Inflammatory macrophage treated with lipopolysaccharide for 1 hour (primary cell): Measurements from ENCODE around the gene CAPN5.
A peak's percentile ranks its signal among the peaks of the same experiment; 100 is the strongest.

Experiments
- DNase-seq, 2 donors: peaks; one replicate each; pipeline ENCODE4 v3.0.0-alpha.2; 2020 to 2022

Gene CAPN5

GRCh38 chr11:77138106-77138649 lies 71.4 kb downstream of the CAPN5 start:
- no peak for DNase-seq

GRCh38 chr11:77139201-77139600 lies 72.4 kb downstream of the CAPN5 start:
- no peak for DNase-seq

- DNase-seq: no peak
These were observed 73.6 kb downstream of the CAPN5 start for GRCh38 chr11:77140231-77140851.

GRCh38 chr11:77141034-77141433 lies 74.3 kb downstream of the CAPN5 start:
- no peak for DNase-seq

GRCh38 chr11:77141475-77141874 lies 74.7 kb downstream of the CAPN5 start:
- no peak for DNase-seq

GRCh38 chr11:77142091-77142975 lies 75.6 kb downstream of the CAPN5 start:
- no peak for DNase-seq

GRCh38 chr11:77143405-77144020 lies 76.7 kb downstream of the CAPN5 start:
- no peak for DNase-seq

- no peak for DNase-seq
These were observed 77.6 kb downstream of the CAPN5 start for GRCh38 chr11:77144196-77144856.

GRCh38 chr11:77144857-77145428 lies 78.2 kb downstream of the CAPN5 start:
- DNase-seq: no peak

- DNase-seq: peak in 1 of 2 donors; percentile 11
These were observed 79.7 kb downstream of the CAPN5 start for GRCh38 chr11:77146261-77147035.

GRCh38 chr11:77147036-77147315 lies 80.2 kb downstream of the CAPN5 start:
- DNase-seq: no peak

- DNase-seq: no peak
These were observed 81.0 kb downstream of the CAPN5 start for GRCh38 chr11:77147668-77148321.

- DNase-seq: no peak
These were observed 82.4 kb downstream of the CAPN5 start for GRCh38 chr11:77148963-77149715.

- no peak for DNase-seq
These were observed 83.1 kb downstream of the CAPN5 start for GRCh38 chr11:77149716-77150392.

- no peak for DNase-seq
These were observed 84.1 kb downstream of the CAPN5 start for GRCh38 chr11:77150836-77151235.

GRCh38 chr11:77151804-77152509 lies 85.2 kb downstream of the CAPN5 start:
- DNase-seq: peak in 1 of 2 donors; percentile 6

- no peak for DNase-seq
These were observed 86.1 kb downstream of the CAPN5 start for GRCh38 chr11:77152846-77153245.

- DNase-seq: no peak
These were observed 86.8 kb downstream of the CAPN5 start for GRCh38 chr11:77153276-77154185.
